OCI-LY7 (cell line): ENCODE measurements around the gene PRKN. TPM values are rescaled to one million over a fixed set of nuclear protein-coding genes. Genes with fewer than 3 reads are reported as not detected.

Experiments used
- BruUV-seq: library from RNA; stranded (reverse); fragments of 400-500 nt; replicated peaks from 2 replicates; lab custom pipeline; 2021; lab: Mats Ljungman, UMichigan
- CTCF ChIA-PET: fragments of 300-600 bp; sonication (Branson Sonifier 250); formaldehyde crosslinking; loops from one replicate; lab custom pipeline; 2022; ENCODE audit warnings: antibody characterized with exemption; ENCODE audit not compliant: unreplicated experiment; lab: Charles Lee
- POLR2A ChIA-PET: fragments of 300-600 bp; sonication (Branson Sonifier 250); formaldehyde crosslinking; loops from one replicate; lab custom pipeline; 2022; ENCODE audit warnings: antibody characterized with exemption; lab: Charles Lee
- DNase-seq: peaks from one replicate; pipeline ENCODE4 v3.0.0-alpha.2; 2015; ENCODE audit warnings: low spot score
- H2AFZ ChIP-seq: fragments of 200-600 bp; sonication (generic), shearing (Covaris generic); 2 replicates; pipeline ENCODE4 v1.6.1; 2014; ENCODE audit warnings: mild to moderate bottlenecking, antibody characterized with exemption, low read length, moderate library complexity
- H3K27ac ChIP-seq: fragments of 200-600 bp; sonication (generic); 2 replicates; pipeline ENCODE4 v1.5.1; 2014; ENCODE audit warnings: mixed run types, low read depth, mild to moderate bottlenecking, moderate library complexity, low read length, inconsistent platforms; ENCODE audit not compliant: poor library complexity, severe bottlenecking
- H3K36me3 ChIP-seq: fragments of 200-600 bp; sonication (generic); 2 replicates; pipeline ENCODE4 v1.6.1; 2014; ENCODE audit warnings: mild to moderate bottlenecking, antibody characterized with exemption, low read length, moderate library complexity, mixed read lengths; ENCODE audit not compliant: insufficient read depth
- H3K4me1 ChIP-seq: fragments of 200-600 bp; sonication (generic); 2 replicates; pipeline ENCODE4 v1.5.1; 2014; ENCODE audit warnings: mild to moderate bottlenecking, low read length; ENCODE audit not compliant: insufficient read depth, poor library complexity, severe bottlenecking
- H3K4me2 ChIP-seq: fragments of 200-600 bp; sonication (generic); 2 replicates; pipeline ENCODE4 v1.6.1; 2014; ENCODE audit warnings: mild to moderate bottlenecking, low read length
- H3K4me3 ChIP-seq: fragments of 200-600 bp; sonication (generic); 2 replicates; pipeline ENCODE4 v1.5.1; 2014; ENCODE audit warnings: mild to moderate bottlenecking, low read depth, low read length; ENCODE audit not compliant: poor library complexity, severe bottlenecking
- H3K79me2 ChIP-seq: fragments of 200-600 bp; sonication (generic); 2 replicates; pipeline ENCODE4 v1.6.1; 2016; ENCODE audit warnings: low read depth, mild to moderate bottlenecking, low read length, moderate library complexity, mixed read lengths; ENCODE audit not compliant: insufficient read depth
- H3K9me2 ChIP-seq: fragments of 200-600 bp; sonication (generic); 2 replicates; pipeline ENCODE4 v1.6.1; 2016; ENCODE audit warnings: mild to moderate bottlenecking, low read length, mixed read lengths; ENCODE audit not compliant: insufficient read depth
- H3K9me3 ChIP-seq: fragments of 200-600 bp; sonication (generic); 2 replicates; pipeline ENCODE4 v1.6.1; 2014; ENCODE audit warnings: mild to moderate bottlenecking, mixed run types, low read length, mixed read lengths
- H4K20me1 ChIP-seq: fragments of 200-600 bp; sonication (generic); 2 replicates; pipeline ENCODE4 v1.6.1; 2014; ENCODE audit warnings: mild to moderate bottlenecking, antibody characterized with exemption, low read length, moderate library complexity, mixed read lengths; ENCODE audit not compliant: insufficient read depth
- EZH2phosphoT487 ChIP-seq: fragments of 200-600 bp; sonication (generic); IDR thresholded peaks from 2 replicates; pipeline ENCODE4 v1.6.1; 2018; ENCODE audit warnings: low read depth, borderline replicate concordance, mild to moderate bottlenecking, mixed run types, antibody characterized with exemption, low read length, moderate library complexity, mixed read lengths
- intact Hi-C: fragments of 100-400 bp; cut with micrococcal nuclease; formaldehyde crosslinking; loops from one replicate; pipeline ENCODE4 v1.10.0; 2022; ENCODE audit not compliant: unreplicated experiment
- total RNA-seq, 2 experiments: library from RNA; depleted of rRNA in 1 of 2; stranded (reverse); fragments of >200 nt in 1 of 2; shearing (Covaris generic) in 1 of 2; gene quantifications; 2 replicates each; pipeline ENCODE4 v1.2.3, GENCODE V29; 2014 to 2022
- TF ChIP-seq, protein P1 (sequence below): fragments of 200-600 bp; sonication (generic); conservative IDR thresholded peaks from 2 replicates; pipeline ENCODE4 v1.5.1; 2014; ENCODE audit warnings: mild to moderate bottlenecking, antibody characterized with exemption, low read length, moderate library complexity, mixed read lengths

The PRKN gene
- total RNA-seq, 2 experiments from 2014 or later: 1.3 to 2.0 TPM

DNA sequence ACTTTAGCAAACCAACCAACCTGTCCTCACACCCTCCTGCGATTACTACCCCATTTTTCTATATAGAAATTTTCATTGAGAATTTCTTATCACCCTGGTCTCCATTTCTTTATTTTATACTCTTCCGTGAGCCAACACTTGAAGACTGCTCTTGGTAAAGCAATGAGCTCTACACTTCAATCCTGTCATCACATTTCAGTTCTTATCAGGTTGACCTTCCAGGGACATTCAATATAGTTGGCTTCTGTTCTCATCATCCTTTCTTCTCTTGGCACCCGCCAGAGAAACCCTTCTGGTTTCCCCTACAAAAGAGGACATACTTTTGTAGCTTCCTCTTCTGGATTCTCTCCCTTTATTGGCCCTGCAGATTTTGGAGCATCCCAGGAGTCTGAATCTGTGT lies 279.3 kb downstream of the PRKN start:
- Histone ChIP-seq H3K4me1 (no peaks in the 10 kb centered on the region), H3K36me3 (no peaks in the 10 kb centered on the region), H3K79me2 (no peaks in the 10 kb centered on the region), H3K4me3 (no peak overlapping the region), H3K4me2 (no peak overlapping the region), H4K20me1 (no peaks in the 10 kb centered on the region), H3K9me2 (no peaks in the 10 kb centered on the region), H3K9me3 (no peaks in the 10 kb centered on the region), H3K27ac (no peak overlapping the region), H2AFZ (no peak overlapping the region)
- DNase-seq: no peak
- intact Hi-C loops: no loop called here
- ChIA-PET CTCF (no interaction called here), POLR2A (no interaction called here)
- no peak for TF ChIP-seq EZH2phosphoT487
- TF ChIP-seq, protein P1, sequence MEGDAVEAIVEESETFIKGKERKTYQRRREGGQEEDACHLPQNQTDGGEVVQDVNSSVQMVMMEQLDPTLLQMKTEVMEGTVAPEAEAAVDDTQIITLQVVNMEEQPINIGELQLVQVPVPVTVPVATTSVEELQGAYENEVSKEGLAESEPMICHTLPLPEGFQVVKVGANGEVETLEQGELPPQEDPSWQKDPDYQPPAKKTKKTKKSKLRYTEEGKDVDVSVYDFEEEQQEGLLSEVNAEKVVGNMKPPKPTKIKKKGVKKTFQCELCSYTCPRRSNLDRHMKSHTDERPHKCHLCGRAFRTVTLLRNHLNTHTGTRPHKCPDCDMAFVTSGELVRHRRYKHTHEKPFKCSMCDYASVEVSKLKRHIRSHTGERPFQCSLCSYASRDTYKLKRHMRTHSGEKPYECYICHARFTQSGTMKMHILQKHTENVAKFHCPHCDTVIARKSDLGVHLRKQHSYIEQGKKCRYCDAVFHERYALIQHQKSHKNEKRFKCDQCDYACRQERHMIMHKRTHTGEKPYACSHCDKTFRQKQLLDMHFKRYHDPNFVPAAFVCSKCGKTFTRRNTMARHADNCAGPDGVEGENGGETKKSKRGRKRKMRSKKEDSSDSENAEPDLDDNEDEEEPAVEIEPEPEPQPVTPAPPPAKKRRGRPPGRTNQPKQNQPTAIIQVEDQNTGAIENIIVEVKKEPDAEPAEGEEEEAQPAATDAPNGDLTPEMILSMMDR: no peak
- no TSS peak for BruUV-seq

DNA sequence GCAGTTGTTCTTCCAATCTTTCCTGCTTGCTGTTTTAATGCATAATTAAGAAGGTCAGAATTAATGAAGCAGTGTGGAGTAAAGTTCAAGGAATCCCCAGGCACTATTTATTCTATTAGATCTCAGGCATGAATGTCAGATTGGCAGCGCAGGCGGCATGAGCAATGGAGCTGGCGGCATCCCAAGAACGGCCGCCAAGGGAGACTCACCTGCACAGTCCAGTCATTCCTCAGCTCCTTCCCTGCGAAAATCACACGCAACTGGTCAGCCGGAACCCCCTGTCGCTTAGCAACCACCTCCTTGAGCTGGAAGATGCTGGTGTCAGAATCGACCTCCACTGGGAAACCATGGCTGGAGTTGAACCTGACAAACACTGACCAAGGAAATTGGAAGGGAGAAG lies 284.5 kb downstream of the PRKN start:
- Histone ChIP-seq H3K79me2 (no peaks in the 10 kb centered on the region), H3K4me3 (no peak overlapping the region), H3K27ac (no peak overlapping the region), H3K9me3 (no peaks in the 10 kb centered on the region), H4K20me1 (no peaks in the 10 kb centered on the region), H3K4me1 (no peaks in the 10 kb centered on the region), H3K36me3 (no peaks in the 10 kb centered on the region), H3K9me2 (no peaks in the 10 kb centered on the region), H2AFZ (no peak overlapping the region), H3K4me2 (no peak overlapping the region)
- BruUV-seq: no TSS peak
- CTCF ChIA-PET: no interaction called here
- POLR2A ChIA-PET: no interaction called here
- TF ChIP-seq, protein P1: no peak
- no peak for TF ChIP-seq EZH2phosphoT487
- intact Hi-C loops: no loop called here
- DNase-seq: no peak

DNA sequence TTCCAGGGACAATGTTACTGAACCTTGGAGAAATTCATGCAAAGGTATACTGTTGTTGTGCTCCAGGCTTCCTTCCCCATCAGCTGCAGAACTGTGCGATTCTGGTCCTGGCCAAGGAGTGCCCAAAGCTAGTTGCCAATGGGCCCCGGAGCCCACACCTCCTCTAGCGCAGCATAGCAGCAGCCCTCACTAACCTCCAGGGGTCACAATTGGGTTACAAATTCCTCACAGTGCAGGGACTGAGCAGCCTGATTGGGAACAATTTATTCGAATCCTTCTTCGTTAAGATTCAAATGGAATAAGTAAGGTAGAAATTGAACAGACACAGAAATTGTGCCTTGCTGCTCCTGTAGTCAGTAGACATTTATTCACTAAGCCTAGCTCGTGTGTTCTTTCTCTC lies 284.9 kb downstream of the PRKN start:
- no peaks in the 10 kb centered on the region for H3K36me3 ChIP-seq
- no TSS peak for BruUV-seq
- POLR2A ChIA-PET: interaction anchor here (0.6 kb wide), 1 partner anchor 1586 kb away, joined by 3 read pairs; no protein-coding TSS in a partner anchor
- CTCF ChIA-PET: no interaction called here
- no peaks in the 10 kb centered on the region for H4K20me1 ChIP-seq
- H3K9me2 ChIP-seq: no peaks in the 10 kb centered on the region
- H2AFZ ChIP-seq: no peak overlapping the region
- no peaks in the 10 kb centered on the region for H3K4me1 ChIP-seq
- H3K9me3 ChIP-seq: no peaks in the 10 kb centered on the region
- H3K4me3 ChIP-seq: no peak overlapping the region
- DNase-seq: peak; percentile 27
- TF ChIP-seq EZH2phosphoT487: no peak
- TF ChIP-seq, protein P1: peak; percentile 68
- H3K27ac ChIP-seq: no peak overlapping the region
- intact Hi-C loops: no loop called here
- no peaks in the 10 kb centered on the region for H3K79me2 ChIP-seq
- no peak overlapping the region for H3K4me2 ChIP-seq
